ENCODE measurements around the gene SECTM1.
"Not testable (repeated sequence)": the region's sequence is repeated elsewhere in the genome, so short reads cannot be mapped to it uniquely, and the experiment has no call there.

SECTM1 gene

DNA sequence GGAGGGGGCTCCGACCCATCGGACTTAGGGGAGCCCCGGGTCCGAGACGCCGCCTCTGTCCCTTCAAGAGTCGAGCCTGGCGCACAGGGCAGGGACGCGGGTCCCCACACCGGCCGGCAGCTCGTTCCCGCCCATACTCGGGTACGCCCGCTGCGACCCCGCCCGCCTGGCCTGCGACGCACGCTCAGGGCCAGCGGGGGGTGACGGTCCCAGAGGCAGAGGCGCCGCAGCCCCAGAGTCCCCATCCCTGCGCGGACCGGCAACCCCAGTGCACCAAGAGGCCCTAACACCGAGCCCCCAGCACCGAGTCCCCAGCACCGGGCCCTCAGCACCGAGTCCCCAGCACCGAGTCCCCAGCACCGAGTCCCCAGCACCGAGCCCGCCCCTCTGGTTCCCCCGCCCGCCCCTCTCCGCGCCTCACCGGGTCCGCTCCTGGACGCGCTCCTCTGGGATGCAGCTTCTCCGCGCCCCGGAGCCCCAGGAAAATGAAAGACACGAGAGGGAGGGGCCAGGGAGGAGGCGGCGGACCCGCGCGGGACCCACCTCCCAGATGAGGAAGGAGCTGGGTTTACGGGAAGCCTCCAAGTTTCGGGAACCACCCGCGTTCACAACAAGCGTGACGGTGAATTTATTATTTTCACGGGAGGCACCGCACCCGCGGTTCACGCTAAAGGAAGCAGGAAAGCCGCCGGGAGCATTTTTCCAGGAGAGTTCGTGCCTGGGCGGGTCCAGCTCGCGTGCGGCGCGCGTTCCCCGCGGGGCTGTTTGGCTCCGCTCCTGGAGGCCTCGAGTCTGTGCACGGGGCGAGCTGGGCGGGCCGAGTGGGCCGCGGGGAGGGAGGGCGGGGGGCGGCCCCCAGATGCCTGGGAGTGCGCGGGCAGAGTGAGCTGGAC lies at the start of gene SECTM1:
Gene SECTM1 (minus strand): TSS at position 488 of the 893 bp plus-strand sequence. CDS start 6,526 bp downstream, outside the sequence.
- no peak for DNase-seq (ENCODE audit: low read depth in 2 of 2, low spot score in 1 of 2)

DNA sequence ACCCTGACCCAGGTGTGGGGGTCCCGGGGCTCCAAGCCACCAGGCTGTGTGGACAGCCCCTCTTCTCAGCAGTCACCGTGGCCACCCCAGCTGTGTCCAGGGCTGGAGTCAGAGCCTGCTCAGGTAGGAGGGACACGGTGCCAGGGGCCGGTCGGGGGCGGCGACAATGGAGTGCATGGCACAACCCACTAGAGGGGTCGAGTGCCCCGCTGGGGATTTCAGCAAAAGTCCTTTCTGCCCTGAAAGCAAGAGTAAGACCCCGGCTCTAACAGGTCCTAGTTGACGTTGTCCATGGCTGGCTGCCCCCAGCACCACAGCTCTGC lies 49.3 kb upstream of the SECTM1 start:
- no peak for DNase-seq (ENCODE audit: low read depth in 2 of 2, low spot score in 1 of 2)

DNA sequence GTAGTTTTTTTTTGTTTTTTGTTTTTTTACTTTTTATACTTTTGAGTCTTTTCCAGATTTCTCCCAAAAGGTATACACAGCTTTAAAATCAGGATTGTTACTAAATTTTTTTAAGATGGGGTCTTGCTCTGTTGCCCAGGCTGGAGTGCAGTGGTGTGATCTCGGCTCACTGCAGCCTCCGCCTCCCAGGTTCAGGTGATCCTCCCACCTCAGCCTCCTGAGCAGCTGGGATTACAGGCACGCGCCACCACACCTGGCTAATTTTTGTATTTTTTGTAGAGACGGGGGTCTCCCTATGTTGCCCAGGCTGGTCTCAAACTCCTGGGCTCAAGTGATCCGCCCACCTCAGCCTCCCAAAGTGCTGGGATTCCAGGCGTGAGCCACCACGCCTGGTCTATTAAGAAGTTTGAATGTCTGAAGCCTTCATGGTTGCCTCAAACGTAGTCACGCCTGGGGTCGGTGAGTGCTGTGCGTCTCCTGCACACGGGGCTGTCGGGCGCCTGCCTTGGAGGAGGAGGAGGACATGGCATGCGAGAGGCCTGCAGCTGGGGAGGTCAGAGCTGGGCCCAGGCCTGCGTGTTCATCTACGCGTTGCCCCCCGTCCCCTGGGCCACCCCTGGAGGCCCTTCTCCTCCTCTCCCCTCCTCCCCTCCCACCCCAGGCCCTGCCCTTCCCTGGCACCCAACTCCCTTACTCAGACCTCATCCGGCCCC lies 48.8 kb upstream of the SECTM1 start:
- DNase-seq (ENCODE audit: low read depth in 2 of 2, low spot score in 1 of 2): not testable (repeated sequence)

DNA sequence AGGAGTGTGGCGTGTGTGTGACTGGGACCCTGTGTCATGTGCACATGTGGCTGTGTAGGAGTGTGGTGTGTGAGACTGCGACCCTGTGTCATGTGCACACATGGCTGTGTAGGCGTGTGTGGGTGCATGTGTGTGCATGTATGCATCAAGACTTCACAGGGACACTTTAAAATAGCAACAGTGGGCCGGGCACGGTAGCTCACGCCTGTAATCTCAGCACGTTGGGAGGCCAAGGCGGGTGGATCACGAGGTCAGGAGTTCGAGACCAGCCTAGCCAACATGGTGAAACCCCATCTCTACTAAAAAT lies 48.1 kb upstream of the SECTM1 start:
- DNase-seq (ENCODE audit: low read depth in 2 of 2, low spot score in 1 of 2): not testable (repeated sequence)

DNA sequence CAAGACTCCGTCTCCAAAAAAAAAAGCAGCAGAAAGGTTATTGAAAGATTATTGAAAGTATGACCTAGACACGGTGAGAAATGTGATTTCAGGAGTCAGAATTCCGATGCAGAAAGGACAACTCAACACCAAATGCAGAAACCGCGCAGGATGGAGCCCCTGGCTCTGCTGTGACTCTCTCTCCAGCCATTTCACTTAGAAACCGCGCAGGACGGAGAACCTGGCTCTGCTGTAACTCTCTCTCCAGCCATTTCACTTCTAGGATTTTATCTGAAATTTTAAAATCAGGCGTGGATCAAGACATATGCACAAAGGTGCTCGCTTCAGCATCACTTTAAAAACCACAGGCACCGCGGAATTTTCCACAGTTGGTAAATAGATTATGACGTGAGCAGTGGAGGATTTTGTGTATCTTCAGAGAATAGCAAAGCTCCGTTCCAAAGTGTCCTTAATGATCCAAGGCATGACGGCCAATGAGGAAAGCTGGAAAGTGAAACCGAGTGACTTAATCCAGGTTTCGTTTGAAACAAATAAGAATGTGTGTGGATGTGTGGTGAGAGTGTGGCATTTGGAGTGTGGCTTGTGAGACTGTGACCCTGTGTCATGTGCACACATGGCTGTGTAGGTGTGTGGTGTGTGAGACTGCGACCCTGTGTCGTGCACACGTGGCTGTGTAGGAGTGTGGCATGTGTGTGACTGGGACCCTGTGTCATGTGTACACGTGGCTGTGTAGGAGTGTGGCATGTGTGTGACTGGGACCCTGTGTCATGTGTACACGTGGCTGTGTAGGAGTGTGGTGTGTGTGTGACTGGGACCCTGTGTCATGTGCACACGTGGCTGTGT lies 47.5 kb upstream of the SECTM1 start:
- no peak for DNase-seq (ENCODE audit: low read depth in 2 of 2, low spot score in 1 of 2)

DNA sequence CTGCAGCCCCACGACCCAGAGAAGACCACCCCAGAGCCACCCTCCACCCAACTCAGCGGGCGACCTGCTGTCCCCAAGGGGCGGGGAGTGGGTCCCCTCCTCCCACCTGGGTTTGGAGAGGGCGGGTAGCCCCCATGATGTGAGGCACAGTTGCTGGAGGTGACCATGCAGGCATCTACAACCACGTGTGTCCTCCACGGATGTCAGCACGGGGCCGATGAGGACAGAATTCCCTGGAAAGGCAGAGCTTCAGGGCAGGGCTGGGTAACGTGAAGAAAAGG lies 45.1 kb upstream of the SECTM1 start:
- no peak for DNase-seq (ENCODE audit: low read depth in 2 of 2, low spot score in 1 of 2)

DNA sequence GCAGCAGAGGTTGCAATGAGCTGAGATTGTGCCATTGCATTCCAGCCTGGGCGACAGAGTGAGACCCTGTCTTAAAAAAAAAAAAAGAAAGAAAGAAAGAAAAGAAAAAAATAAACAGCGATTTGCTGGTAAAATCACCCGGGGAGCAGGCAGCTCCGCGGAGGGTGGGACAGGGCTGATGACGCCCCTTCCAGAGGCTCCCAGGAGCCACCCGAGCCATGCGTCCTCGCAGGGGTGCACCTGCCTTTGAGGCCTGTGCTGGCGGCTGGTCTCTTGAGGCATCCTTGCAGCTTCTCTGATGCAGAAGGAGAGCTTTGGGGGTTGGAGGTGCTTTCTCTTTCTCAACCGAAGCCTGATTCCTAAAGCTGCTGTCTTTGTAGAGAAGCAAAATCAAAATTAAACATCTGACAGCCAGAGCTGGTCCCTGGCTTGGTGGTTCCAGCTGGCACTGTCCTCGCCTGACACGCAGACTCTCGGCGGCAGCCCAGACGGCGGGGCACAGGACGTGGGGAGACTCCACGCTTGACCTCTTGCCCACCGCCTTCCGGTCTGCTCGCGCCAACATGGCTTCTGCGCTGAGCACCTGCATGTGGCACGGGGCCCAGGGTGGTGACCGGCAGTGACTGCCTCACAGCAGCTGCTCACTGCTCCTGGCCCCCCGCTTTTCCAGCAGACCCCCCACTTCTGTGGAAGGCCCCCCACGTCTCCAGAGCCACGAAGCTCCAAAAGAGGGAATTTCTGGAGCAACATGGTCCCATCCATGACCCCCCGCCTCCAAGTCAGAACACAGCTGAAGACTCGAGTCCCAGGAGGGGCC lies 44.6 kb upstream of the SECTM1 start:
- DNase-seq (ENCODE audit: low read depth in 2 of 2, low spot score in 1 of 2): no peak

DNA sequence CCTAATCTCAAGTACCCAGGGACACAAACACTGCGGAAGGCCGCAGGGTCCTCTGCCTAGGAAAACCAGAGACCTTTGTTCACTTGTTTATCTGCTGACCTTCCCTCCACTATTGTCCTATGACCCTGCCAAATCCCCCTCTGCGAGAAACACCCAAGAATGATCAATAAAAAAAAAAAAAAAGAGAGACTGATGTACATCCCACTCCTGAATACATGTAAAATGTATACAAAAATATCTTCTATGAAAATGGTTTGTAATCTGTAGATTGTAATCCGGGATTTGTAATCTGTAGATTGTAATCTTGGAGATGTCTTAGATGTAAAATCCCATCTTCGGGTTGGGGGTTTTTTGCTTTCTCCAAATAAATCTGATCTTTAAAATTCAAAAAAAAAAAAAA lies 43.7 kb upstream of the SECTM1 start:
- DNase-seq (ENCODE audit: low read depth in 2 of 2, low spot score in 1 of 2): not testable (repeated sequence)

DNA sequence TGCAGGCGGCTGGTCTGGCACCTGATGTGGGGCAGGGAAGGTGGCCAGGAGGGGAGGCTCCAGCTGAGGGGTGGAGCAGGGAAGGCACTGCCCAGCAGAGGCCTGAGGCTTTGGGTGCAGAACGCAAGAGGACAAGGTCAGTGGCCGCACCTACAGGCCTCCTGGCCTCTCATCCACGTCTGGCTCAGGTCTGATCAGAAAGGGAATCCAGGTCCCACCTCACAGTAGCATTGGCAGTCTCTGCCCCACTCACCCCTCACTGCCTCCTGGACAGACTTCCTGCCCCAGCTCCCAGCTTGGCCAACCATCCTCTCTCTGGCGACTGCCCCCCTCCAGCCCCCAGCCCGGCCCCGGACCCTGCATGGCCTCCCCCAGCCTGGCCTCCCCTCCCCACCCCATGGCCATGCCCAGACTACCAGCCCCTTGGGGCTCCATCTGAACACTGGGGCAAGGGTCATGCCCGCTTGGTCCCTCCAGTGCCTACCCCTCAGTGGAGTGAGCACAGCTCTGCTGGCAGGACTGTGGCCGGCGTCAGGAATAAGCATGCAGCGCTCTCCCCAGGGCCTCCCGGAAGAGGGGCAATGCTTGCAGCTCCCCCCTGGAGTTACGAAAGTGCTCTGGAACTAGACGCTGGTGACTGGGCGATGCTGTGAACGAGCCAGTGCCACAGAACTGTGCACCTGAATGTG lies 42.6 kb upstream of the SECTM1 start:
- DNase-seq (ENCODE audit: low read depth in 2 of 2, low spot score in 1 of 2): no peak

DNA sequence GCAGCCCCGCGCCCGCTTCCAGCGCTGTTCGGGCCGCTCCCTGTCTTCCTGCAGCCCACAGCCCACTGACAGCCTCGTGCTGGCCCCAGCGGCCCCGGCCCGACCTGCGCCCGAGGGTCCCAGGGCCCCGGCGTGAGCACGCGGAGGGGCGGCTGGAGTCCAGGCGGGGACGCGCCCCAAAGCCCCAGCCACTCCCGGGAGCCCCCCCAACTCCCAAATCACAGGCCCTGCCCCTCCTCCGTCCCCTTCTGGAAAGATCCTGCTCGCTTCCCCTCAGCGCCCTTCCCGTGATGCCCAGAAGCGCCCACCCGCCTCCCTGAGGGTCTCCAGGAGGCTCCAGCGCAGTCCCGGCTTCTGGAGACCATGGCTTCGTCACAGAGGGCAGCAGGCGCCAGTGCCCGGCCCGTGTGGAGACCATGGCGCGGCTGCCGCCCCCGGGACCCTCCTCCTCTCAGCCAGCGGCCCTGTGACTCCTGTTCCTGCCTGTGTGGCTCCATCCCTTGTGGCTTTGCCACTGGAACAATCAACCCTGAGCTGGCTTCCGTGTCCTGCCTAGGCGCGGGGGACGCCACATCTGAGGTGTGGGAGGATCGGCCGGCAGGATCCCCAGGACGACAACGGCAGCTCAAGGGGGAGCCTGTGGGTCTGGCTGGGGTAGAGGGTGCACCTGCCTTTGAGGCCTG lies 41.9 kb upstream of the SECTM1 start:
- DNase-seq (ENCODE audit: low read depth in 2 of 2, low spot score in 1 of 2): no peak

DNA sequence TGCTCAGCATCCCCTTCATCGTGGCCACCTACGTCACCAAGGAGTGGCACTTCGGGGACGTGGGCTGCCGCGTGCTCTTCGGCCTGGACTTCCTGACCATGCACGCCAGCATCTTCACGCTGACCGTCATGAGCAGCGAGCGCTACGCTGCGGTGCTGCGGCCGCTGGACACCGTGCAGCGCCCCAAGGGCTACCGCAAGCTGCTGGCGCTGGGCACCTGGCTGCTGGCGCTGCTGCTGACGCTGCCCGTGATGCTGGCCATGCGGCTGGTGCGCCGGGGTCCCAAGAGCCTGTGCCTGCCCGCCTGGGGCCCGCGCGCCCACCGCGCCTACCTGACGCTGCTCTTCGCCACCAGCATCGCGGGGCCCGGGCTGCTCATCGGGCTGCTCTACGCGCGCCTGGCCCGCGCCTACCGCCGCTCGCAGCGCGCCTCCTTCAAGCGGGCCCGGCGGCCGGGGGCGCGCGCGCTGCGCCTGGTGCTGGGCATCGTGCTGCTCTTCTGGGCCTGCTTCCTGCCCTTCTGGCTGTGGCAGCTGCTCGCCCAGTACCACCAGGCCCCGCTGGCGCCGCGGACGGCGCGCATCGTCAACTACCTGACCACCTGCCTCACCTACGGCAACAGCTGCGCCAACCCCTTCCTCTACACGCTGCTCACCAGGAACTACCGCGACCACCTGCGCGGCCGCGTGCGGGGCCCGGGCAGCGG lies 41.2 kb upstream of the SECTM1 start:
- DNase-seq (ENCODE audit: low read depth in 2 of 2, low spot score in 1 of 2): no peak

DNA sequence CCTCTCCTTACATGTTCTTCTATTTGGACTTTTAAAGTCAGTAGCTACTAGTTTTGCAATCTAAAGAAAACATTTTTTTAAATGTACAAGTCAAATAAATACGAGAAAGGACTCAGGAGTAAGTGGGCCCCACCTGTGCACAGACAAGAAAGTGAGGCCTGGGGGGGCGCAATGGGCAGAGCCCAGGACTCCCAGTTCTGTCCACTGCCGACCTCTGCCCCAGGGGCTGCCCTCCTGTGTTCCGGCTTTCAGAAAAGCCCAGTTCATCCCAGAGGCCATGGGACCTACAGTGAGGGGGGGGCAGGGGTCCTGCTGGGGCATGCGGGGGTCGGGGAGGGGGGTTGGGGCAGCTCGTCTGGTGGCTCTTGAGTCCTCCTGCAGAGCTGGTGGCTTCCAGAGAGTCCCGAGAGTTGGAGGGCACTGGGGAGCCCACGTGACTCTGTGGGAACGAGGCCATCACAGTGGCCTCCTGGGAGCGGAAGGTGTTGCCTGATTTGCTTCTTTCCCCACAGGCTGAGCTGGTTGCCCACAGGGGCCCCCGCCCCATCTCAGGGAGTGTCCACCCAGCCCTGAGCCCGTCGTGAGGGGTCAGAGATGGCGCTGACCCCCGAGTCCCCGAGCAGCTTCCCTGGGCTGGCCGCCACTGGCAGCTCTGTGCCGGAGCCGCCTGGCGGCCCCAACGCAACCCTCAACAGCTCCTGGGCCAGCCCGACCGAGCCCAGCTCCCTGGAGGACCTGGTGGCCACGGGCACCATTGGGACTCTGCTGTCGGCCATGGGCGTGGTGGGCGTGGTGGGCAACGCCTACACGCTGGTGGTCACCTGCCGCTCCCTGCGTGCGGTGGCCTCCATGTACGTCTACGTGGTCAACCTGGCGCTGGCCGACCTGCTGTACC lies 40.4 kb upstream of the SECTM1 start:
- DNase-seq (ENCODE audit: low read depth in 2 of 2, low spot score in 1 of 2): no peak

DNA sequence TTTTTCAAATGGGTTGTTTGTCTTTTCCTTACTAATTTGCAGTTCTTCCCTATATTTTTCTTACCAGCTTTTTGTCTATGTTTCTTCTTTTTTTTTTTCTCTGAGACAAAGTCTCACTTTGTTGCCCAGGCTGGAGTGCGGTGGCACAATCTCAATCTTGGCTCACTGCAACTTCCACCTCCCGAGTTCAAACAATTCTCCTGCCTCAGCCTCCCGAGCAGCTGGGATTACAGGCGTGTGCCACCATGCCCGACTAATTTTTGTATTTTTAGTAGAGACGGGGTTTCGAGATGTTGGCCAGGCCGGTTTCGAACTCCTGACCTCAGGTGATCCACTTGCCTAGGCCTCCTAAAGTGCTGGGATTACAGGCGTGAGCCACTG lies 39.5 kb upstream of the SECTM1 start:
- DNase-seq (ENCODE audit: low read depth in 2 of 2, low spot score in 1 of 2): not testable (repeated sequence)

DNA sequence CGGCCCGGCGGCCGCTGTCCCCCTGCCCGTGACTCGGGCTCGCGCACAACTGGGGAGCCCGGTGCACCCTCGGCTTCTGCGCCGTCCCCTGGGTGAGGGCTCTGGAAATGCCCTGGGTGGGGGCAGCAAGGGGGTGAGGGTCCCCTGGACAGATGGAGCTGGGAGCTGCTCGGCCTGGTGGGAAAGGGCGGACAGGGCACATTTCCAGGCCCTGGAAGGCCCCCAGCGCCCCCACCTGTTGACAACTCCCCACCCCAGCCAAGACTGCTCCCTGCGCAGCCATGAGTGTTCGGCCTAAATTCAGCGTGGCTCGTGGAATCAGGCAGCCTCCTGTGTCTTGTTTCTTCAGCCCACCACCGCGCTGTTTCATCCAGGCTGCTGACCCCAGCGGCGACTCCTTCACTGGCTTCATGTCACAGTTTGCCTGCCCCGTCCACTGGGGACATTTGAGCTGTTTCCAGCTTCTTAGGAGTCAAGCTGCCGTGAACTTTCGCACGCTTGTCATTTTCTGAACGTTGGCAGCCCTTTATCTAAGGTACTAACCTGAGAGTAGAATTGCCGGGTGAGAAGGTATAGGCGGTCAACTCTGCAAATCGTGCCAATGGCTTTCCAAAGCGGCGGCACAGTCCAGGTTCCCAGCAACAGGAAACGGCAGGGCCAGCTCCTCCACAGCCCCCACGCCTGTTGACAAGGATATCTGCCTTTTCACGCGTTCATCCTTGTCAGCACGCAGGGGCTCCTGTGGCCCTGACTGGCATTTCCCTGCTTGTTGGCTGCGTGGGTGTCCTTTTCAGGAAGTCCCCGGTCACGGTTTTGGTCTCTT lies 38.9 kb upstream of the SECTM1 start:
- DNase-seq (ENCODE audit: low read depth in 2 of 2, low spot score in 1 of 2): no peak

DNA sequence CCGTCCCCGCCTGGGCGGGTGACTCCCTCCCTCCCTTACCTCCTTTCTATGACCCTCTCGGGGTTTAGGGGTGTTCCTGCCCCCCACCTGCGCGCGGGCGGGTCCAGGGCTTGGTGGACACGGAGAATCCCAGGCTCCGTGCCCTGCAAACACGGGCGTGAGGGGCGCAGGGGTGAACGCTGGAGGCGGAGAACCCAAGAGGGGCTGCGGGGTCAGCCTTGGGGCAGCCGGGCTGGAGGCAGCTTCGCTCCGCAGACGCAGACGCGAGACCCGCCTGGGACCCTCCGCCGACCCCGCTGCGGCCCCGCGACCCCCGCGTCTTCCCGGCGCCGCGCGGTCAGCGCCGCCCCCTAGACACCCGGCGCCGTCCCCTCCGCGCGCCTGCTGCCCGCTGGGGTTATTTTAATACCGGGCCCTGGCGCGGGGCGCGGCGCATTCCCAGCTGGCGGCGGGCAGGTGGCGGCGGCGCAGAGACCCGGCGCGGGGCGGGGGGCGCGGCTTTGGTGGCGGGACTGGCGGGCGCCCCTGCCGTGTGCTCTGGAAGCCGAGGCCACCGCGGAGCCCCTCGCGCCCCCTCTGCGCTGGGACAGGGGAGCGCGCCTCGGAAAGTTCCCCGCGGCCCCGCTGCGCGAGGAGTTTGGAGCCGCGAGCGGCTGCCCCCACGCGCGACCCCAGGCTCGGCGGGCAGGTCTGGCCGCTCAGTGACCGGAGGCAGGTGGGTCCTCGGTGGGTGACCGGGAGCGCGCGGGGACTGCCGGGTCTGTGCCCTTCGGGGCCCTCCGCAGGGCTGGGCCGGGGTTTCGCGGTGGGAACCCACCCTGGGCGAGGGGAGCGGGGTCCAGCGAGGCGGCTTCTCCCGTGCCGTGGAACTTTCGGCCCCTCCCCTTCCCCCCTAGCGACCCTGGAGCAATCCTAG lies 38.0 kb upstream of the SECTM1 start, which contains the start of gene UTS2R:
Gene UTS2R (plus strand): TSS at position 433 of the 916 bp plus-strand sequence. CDS start 2,560 bp downstream, outside the sequence.
- DNase-seq (ENCODE audit: low read depth in 2 of 2, low spot score in 1 of 2): no peak
